Left lung (tissue), 10 donors: ENCODE results near the gene NKX2-2. TPM values are rescaled to one million over a fixed set of nuclear protein-coding genes. Genes with fewer than 3 reads are reported as not detected.

ENCODE experiments used
- ATAC-seq: fragments of 200-7000 bp; cut with Tn5 transposase; one replicate; pipeline ENCODE4 v1.9.1; 2020; ENCODE audit warnings: moderate library complexity
- DNase-seq, 4 donors: peaks; one replicate each; pipeline ENCODE4 v3.0.0-alpha.2; 2013 to 2020
- H3K27ac ChIP-seq, 2 donors: fragments of 200-600 bp; sonication (generic) in 1 of 2; one replicate each; pipeline versions ENCODE4 v1.5.0 to v1.8.0; 2020 to 2021
- H3K27me3 ChIP-seq, 2 donors: fragments of 200-600 bp; sonication (generic) in 1 of 2; one replicate each; pipeline versions ENCODE4 v1.5.0 to v1.8.0; 2020 to 2021
- H3K36me3 ChIP-seq, 2 donors: fragments of 200-600 bp; sonication (generic) in 1 of 2; one replicate each; pipeline versions ENCODE4 v1.5.0 to v1.8.0; 2020 to 2021
- H3K4me1 ChIP-seq, 2 donors: fragments of 200-600 bp; one replicate each; pipeline ENCODE4 v1.8.0; 2021
- H3K4me3 ChIP-seq, 2 donors: fragments of 200-600 bp; sonication (generic) in 1 of 2; one replicate each; pipeline versions ENCODE4 v1.5.0 to v1.8.0; 2020 to 2021; ENCODE audit warnings: mild to moderate bottlenecking in 1 of 2
- H3K9me3 ChIP-seq, 2 donors: fragments of 200-600 bp; sonication (generic) in 1 of 2; one replicate each; pipeline versions ENCODE4 v1.5.0 to v1.8.0; 2020 to 2021
- intact Hi-C, 2 donors: fragments of 100-400 bp; cut with DNase I; formaldehyde crosslinking; loops; one replicate each; pipeline versions ENCODE4 v1.11.2 to v1.14.2; 2022
- polyA plus RNA-seq, 6 donors: library from polyadenylated mRNA; unstranded; fragments of 120-200 nt; gene quantifications; one replicate each; pipeline ENCODE4 v1.2.1, GENCODE V29; 2013; ENCODE audit not compliant: insufficient read length in 6 of 6
- total RNA-seq, 2 donors: library from RNA; stranded (reverse); fragmentation: NEBNext Ultra II Directional; extraction: Animal tissue kit (Norgen Biotek cat#: 25700); gene quantifications; one replicate each; pipeline ENCODE4 v1.2.1, GENCODE V29; 2021
- TF ChIP-seq, protein P1 (sequence below), 2 donors: fragments of 200-600 bp; sonication (generic) in 1 of 2; IDR thresholded peaks; one replicate each; pipeline versions ENCODE4 v1.5.0 to v1.8.0; 2021; ENCODE audit warnings: antibody characterized with exemption in 2 of 2
- donor health status: DM: no; HTN: yes; CAD: no.
- donor health status: DM: no; HTN: no; CAD: no.

Gene NKX2-2
- total and polyA plus RNA-seq, 8 donors: 0.11 to 0.24 (median 0.15) TPM; not detected in 2

DNA sequence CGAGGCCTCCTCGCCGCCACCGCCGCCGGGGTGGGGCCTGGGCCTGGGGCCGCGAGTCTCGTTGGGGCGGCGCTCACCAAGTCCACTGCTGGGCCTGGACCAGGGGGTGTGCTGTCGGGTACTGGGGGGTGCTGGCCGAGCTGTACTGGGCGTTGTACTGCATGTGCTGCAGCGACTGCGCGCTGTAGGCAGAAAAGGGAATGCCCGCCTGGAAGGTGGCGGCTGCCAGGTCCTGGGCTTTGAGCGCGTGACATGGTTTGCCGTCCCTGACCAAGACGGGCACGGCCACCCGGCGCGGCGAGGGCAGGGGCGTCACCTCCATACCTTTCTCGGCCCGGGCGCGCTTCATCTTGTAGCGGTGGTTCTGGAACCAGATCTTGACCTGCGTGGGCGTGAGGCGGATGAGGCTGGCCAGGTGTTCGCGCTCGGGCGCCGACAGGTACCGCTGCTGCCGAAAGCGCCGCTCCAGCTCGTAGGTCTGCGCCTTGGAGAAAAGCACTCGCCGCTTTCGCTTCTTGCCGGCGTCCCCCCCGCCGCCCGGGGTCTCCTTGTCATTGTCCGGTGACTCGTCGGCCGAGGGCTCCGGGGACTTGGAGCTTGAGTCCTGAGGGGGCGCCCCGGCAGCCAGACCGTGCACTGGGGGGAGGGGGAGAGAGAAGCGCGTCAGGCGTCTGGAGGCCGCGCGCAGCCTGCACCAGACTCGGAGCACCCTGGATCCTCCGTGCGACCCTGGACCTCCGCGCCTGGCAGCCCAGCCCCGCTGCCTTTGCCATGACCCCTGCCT, 1.8 kb downstream of the NKX2-2 start:
- no peak overlapping the region for H3K27ac ChIP-seq
- TF ChIP-seq, protein P1, sequence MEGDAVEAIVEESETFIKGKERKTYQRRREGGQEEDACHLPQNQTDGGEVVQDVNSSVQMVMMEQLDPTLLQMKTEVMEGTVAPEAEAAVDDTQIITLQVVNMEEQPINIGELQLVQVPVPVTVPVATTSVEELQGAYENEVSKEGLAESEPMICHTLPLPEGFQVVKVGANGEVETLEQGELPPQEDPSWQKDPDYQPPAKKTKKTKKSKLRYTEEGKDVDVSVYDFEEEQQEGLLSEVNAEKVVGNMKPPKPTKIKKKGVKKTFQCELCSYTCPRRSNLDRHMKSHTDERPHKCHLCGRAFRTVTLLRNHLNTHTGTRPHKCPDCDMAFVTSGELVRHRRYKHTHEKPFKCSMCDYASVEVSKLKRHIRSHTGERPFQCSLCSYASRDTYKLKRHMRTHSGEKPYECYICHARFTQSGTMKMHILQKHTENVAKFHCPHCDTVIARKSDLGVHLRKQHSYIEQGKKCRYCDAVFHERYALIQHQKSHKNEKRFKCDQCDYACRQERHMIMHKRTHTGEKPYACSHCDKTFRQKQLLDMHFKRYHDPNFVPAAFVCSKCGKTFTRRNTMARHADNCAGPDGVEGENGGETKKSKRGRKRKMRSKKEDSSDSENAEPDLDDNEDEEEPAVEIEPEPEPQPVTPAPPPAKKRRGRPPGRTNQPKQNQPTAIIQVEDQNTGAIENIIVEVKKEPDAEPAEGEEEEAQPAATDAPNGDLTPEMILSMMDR (IDR thresholded peaks at IDR 0.05): no peak
- H3K36me3 ChIP-seq: no peaks in the 10 kb centered on the region
- peak in 1 of 4 donors; percentile 73 for DNase-seq
- H3K4me3 ChIP-seq: no peak overlapping the region
- H3K9me3 ChIP-seq: no peaks in the 10 kb centered on the region
- intact Hi-C loops: no loop called here
- H3K4me1 ChIP-seq: peaks cover 6 to 55% of the 10 kb centered on the region in 2 donors
- H3K27me3 ChIP-seq: peaks cover 99 to 100% of the 10 kb centered on the region in 2 donors
- ATAC-seq: no peak

DNA sequence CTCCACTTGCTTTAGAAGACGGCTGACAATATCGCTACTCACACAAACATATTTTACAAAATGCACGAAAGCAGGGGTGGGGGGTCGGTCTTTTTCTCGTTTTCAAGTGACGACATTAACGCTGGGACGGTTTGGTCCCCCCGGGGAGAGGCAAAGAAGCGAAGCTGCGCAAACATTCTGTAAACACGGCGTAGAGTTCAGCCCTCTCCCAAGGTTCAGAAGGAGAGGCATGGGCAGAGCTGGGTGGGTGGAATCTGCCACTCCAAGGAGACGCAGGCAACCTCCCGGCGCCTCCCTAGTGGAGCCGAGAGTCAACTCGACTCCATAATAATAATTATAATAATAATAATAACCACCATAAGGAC, 2.4 kb downstream of the NKX2-2 start:
- H3K27me3 ChIP-seq: peaks cover 99 to 100% of the 10 kb centered on the region in 2 donors
- H3K27ac ChIP-seq: no peak overlapping the region
- intact Hi-C loops: no loop called here

DNA sequence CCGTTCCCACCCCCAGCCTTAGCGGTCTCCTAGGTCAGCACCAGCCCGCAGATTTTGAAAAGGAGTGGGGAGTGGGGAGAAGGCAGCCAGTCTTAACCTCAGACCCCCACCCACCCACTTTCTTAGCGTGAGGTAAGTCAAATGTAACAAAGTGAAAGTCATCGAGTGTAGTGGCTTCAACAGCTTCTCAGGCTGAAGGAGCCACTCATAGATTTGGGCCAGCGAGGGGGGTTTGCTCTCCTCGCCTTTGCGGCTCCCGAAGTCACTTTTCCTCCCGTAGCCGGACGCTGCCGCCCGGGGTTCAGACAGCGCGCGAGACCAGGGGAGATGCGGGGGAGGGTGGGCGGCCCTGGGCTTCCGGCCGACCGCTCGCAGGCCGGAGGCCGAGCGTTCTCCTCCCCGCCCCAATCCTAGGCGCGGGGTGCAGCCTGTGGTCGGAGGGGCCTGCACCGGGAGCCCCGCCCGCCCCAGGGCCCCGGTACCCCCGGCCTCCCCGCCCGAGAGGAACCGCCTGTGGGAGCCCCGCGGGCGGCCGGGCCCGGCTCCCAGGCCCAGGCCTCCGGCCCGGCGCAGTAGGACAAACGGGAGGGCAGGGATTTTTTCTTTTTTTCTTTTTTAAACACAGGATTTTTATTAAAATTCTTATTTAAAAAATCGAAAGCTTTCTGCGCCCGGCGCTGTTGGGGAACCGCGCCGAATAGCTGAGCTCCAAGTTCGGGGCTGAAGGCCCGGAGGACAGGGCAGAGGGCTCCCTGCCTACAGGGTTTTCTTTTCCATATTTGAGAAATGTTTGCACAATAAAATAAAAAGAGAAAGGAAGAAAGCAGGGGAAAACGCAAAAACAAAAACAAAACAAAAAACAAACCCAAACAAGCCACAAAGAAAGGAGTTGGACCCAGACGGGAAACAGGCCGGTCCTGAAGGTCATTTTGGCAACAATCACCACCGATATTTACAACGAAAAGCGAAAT, 3.2 kb downstream of the NKX2-2 start:
- TF ChIP-seq, protein P1 (IDR thresholded peaks at IDR 0.05): no peak
- Histone ChIP-seq H3K27me3 (peaks cover 99 to 100% of the 10 kb centered on the region in 2 donors), H3K4me3 (peak overlapping the region; percentile 9 to 21), H3K9me3 (no peaks in the 10 kb centered on the region), H3K36me3 (no peaks in the 10 kb centered on the region), H3K4me1 (peaks cover 13 to 67% of the 10 kb centered on the region in 2 donors), H3K27ac (no peak overlapping the region)
- peak in 1 of 4 donors; percentile 70 for DNase-seq
- ATAC-seq: peak; percentile 3
- intact Hi-C loops: no loop called here

More for the DNA sequence above, 2.4 kb downstream of the NKX2-2 start:
- H3K9me3 ChIP-seq: no peaks in the 10 kb centered on the region
- no peak overlapping the region for H3K4me3 ChIP-seq
- TF ChIP-seq, protein P1 (IDR thresholded peaks at IDR 0.05): no peak
- H3K36me3 ChIP-seq: no peaks in the 10 kb centered on the region
- H3K4me1 ChIP-seq: peaks cover 6 to 59% of the 10 kb centered on the region in 2 donors
- DNase-seq: no peak
- no peak for ATAC-seq

DNA sequence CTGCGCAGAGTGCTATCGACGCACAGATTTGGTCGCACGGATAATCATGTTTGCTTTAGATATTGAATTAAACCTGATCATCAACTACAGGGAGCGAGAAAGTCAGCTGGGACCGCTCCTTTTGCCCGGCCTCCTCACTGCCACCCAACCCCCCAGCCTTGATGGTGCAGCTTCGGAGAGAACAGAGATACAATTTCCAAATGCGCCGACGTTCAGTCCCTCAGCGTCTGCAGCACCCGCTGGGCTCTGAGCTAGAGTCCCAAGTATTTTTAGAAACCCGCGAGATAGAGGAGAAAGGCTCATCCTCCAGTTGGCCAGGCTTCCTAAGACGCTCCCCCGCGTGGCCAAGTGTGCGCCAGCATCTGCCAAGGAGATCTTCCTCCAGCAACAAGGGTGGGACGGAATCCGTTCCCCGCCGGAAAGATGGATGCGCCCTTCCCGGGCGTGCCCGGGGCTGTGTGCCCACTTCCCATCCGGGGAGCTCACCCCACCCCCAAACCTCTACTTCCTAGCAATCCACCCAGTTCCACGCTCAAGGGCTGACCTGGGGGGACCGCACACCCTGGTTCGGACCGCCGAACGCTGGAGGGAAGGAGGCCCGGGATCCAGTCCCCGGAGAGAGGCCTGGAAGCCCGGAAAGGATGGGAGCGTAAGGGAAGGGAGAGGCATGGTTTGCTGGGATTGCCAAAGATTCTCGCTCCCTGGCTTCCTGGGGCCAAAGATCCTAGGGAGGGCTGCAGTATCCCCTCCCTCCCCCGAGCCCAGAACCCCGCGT, 4.1 kb downstream of the NKX2-2 start:
- ATAC-seq: no peak
- Histone ChIP-seq H3K4me3 (peak overlapping the region; percentile 9 to 21), H3K27ac (no peak overlapping the region), H3K27me3 (peaks cover 99 to 100% of the 10 kb centered on the region in 2 donors), H3K4me1 (peaks cover 17 to 73% of the 10 kb centered on the region in 2 donors), H3K36me3 (no peaks in the 10 kb centered on the region), H3K9me3 (no peaks in the 10 kb centered on the region)
- TF ChIP-seq, protein P1 (IDR thresholded peaks at IDR 0.05): no peak
- peak in 1 of 4 donors; percentile 69 for DNase-seq
- intact Hi-C loops: loop anchor here (5.0 to 10.0 kb wide), 4 partner anchors 105 to 675 kb away; no protein-coding TSS in a partner anchor
